ENCODE measurements around the gene TMA7B.
"Not testable (repeated sequence)": the region's sequence is repeated elsewhere in the genome, so short reads cannot be mapped to it uniquely, and the experiment has no call there.

TMA7B gene

GRCh38 chr22:39951603-39952293 is 8.4 kb upstream of the TMA7B start:
- not testable (repeated sequence) for DNase-seq (ENCODE audit: low read depth in 1 of 2, low spot score in 1 of 2)

- DNase-seq (ENCODE audit: low read depth in 1 of 2, low spot score in 1 of 2), result no peak
These were observed 7.8 kb upstream of the TMA7B start for GRCh38 chr22:39952347-39952746.

GRCh38 chr22:39953101-39953500 is 7.1 kb upstream of the TMA7B start:
- no peak for DNase-seq (ENCODE audit: low read depth in 1 of 2, low spot score in 1 of 2)

GRCh38 chr22:39954584-39955055 is 5.6 kb upstream of the TMA7B start:
- no peak for DNase-seq (ENCODE audit: low read depth in 1 of 2, low spot score in 1 of 2)

- no peak for DNase-seq (ENCODE audit: low read depth in 1 of 2, low spot score in 1 of 2)
These were observed 4.5 kb upstream of the TMA7B start for GRCh38 chr22:39955675-39956074.

- DNase-seq (ENCODE audit: low read depth in 1 of 2, low spot score in 1 of 2), result no peak
These were observed 3.1 kb upstream of the TMA7B start for GRCh38 chr22:39956932-39957664.

- DNase-seq (ENCODE audit: low read depth in 1 of 2, low spot score in 1 of 2), result no peak
These were observed 2.0 kb upstream of the TMA7B start for GRCh38 chr22:39958009-39958711.

GRCh38 chr22:39958949-39959639 is 1.1 kb upstream of the TMA7B start:
- no peak for DNase-seq (ENCODE audit: low read depth in 1 of 2, low spot score in 1 of 2)

GRCh38 chr22:39960791-39961746 is 872 bp downstream of the TMA7B start:
- peak; percentile 22 to 48 for DNase-seq (ENCODE audit: low read depth in 1 of 2, low spot score in 1 of 2)

GRCh38 chr22:39962071-39962470 is 1.9 kb downstream of the TMA7B start:
- no peak for DNase-seq (ENCODE audit: low read depth in 1 of 2, low spot score in 1 of 2)

GRCh38 chr22:39965748-39966147 is 5.6 kb downstream of the TMA7B start:
- DNase-seq (ENCODE audit: low read depth in 1 of 2, low spot score in 1 of 2), result no peak

- no peak for DNase-seq (ENCODE audit: low read depth in 1 of 2, low spot score in 1 of 2)
These were observed 6.3 kb downstream of the TMA7B start for GRCh38 chr22:39966470-39966869.

GRCh38 chr22:39967103-39967829 is 7.1 kb downstream of the TMA7B start:
- DNase-seq (ENCODE audit: low read depth in 1 of 2, low spot score in 1 of 2), result no peak

- DNase-seq (ENCODE audit: low read depth in 1 of 2, low spot score in 1 of 2), result no peak
These were observed 8.1 kb downstream of the TMA7B start for GRCh38 chr22:39967996-39968972.

- no peak for DNase-seq (ENCODE audit: low read depth in 1 of 2, low spot score in 1 of 2)
These were observed 10.5 kb downstream of the TMA7B start for GRCh38 chr22:39970742-39971141.

GRCh38 chr22:39972641-39973040 is 12.4 kb downstream of the TMA7B start:
- no peak for DNase-seq (ENCODE audit: low read depth in 1 of 2, low spot score in 1 of 2)

GRCh38 chr22:39973656-39974055 is 13.5 kb downstream of the TMA7B start:
- no peak for DNase-seq (ENCODE audit: low read depth in 1 of 2, low spot score in 1 of 2)

- DNase-seq (ENCODE audit: low read depth in 1 of 2, low spot score in 1 of 2), result no peak
These were observed 13.9 kb downstream of the TMA7B start for GRCh38 chr22:39974065-39974464.

Measured in activated T-helper 1 cell treated with anti-CD3 and anti-CD28 coated beads, Interleukin-2, amount 50 U/mL, for 16 hours (primary cell).